ENCODE data around the gene GANAB. TPM values are rescaled to one million over a fixed set of nuclear protein-coding genes. Genes with fewer than 3 reads are reported as not detected.
A peak's percentile ranks its signal among the peaks of the same experiment; 100 is the strongest.

The GANAB gene
- total and polyA plus RNA-seq, 2 experiments from 2014 or later: 212 to 251 TPM

- Histone ChIP-seq H3K4me1 (ENCODE audit: insufficient read depth) (peaks cover 16% of the 10 kb centered on the region), H3K4me2 (peak within 1 kb of the TSS; percentile 84), H3K79me2 (peaks cover 44% of the 10 kb centered on the region), H2AFZ (peak within 1 kb of the TSS; percentile 66), H3K27me3 (no peaks in the 10 kb centered on the region), H3K36me3 (replicated peaks; ENCODE audit: insufficient read depth, low read depth) (no peaks in the 10 kb centered on the region), H3K4me3 (peak within 1 kb of the TSS; percentile 82), H3K9me2 (replicated peaks; ENCODE audit: insufficient read depth) (no peaks in the 10 kb centered on the region), H4K20me1 (ENCODE audit: insufficient read depth, poor library complexity, severe bottlenecking) (peaks cover 10% of the 10 kb centered on the region), H3K9me3 (ENCODE audit: low read depth) (no peaks in the 10 kb centered on the region), H3K27ac (peak within 1 kb of the TSS; percentile 95)
- TF ChIP-seq EZH2 (IDR thresholded peaks at IDR 0.05; ENCODE audit: borderline replicate concordance): no peak
- TF ChIP-seq, protein P1, sequence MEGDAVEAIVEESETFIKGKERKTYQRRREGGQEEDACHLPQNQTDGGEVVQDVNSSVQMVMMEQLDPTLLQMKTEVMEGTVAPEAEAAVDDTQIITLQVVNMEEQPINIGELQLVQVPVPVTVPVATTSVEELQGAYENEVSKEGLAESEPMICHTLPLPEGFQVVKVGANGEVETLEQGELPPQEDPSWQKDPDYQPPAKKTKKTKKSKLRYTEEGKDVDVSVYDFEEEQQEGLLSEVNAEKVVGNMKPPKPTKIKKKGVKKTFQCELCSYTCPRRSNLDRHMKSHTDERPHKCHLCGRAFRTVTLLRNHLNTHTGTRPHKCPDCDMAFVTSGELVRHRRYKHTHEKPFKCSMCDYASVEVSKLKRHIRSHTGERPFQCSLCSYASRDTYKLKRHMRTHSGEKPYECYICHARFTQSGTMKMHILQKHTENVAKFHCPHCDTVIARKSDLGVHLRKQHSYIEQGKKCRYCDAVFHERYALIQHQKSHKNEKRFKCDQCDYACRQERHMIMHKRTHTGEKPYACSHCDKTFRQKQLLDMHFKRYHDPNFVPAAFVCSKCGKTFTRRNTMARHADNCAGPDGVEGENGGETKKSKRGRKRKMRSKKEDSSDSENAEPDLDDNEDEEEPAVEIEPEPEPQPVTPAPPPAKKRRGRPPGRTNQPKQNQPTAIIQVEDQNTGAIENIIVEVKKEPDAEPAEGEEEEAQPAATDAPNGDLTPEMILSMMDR (IDR thresholded peaks at IDR 0.05; ENCODE audit: poor library complexity): no peak
- no peak for TF ChIP-seq EZH2phosphoT487 (IDR thresholded peaks at IDR 0.05; ENCODE audit: low read depth, severe bottlenecking, unreplicated experiment)
- peak; percentile 96 for DNase-seq (ENCODE audit: low spot score)
- 2% methylated on average over 43 of the region's 47 CpGs for WGBS (ENCODE audit: low lambda C conversion rate, missing lambda C conversion rate)
These were observed 18.7 kb upstream of the GANAB start, which contains the start of the genes C11orf98 and CSKMT for GRCh38 chr11:62665075-62665598. Gene C11orf98, minus strand, starts transcription at chr11:62665210. Its CDS starts 41 bp downstream, at chr11:62665169. Gene CSKMT, plus strand, starts transcription at chr11:62665312. Its CDS starts 568 bp downstream, at chr11:62665880.

DNA sequence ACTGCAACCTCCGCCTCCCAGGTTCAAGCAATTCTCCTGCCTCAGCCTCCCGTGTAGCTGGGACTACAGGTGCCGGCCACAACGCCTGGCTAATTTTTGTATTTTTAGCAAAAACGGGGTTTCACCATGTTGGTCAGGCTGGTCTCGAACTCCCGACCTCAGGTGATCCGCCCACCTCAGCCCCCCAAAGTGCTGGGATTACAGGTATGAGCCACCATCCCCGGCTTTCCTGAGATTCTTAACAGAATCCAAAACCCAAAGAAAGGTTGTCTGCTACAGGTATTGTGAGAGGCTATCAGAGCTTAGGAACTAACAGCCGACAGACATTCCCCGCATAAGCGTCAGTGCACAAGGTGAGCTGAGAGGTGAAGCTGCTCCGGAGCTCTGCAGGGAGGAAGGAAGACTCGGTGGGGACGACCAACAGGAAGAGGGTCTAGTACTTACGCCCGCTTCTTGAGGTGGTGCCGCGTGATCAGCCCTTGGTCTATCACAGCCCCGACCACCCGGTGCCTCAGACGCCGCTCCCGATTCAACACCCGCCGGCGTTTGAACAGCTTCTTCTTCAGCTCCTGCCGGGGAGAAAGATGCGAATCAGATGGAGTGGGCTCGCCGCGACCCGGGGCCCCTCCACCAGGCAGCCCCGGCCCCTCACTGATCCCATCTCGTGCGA, 18.1 kb upstream of the GANAB start:
- 2% methylated on average over 36 of the region's 36 CpGs for WGBS (ENCODE audit: low lambda C conversion rate, missing lambda C conversion rate)
- Histone ChIP-seq H3K9me3 (ENCODE audit: low read depth) (no peaks in the 10 kb centered on the region), H3K27me3 (no peaks in the 10 kb centered on the region), H2AFZ (peak overlapping the region; percentile 66), H3K4me3 (peak overlapping the region; percentile 82), H4K20me1 (ENCODE audit: insufficient read depth, poor library complexity, severe bottlenecking) (peaks cover 10% of the 10 kb centered on the region), H3K4me1 (ENCODE audit: insufficient read depth) (peaks cover 16% of the 10 kb centered on the region), H3K79me2 (peaks cover 42% of the 10 kb centered on the region), H3K4me2 (peak overlapping the region; percentile 84), H3K9me2 (replicated peaks; ENCODE audit: insufficient read depth) (no peaks in the 10 kb centered on the region), H3K36me3 (replicated peaks; ENCODE audit: insufficient read depth, low read depth) (no peaks in the 10 kb centered on the region), H3K27ac (peak overlapping the region; percentile 95)
- DNase-seq (ENCODE audit: low spot score): peak; percentile 78
- TF ChIP-seq, protein P1 (IDR thresholded peaks at IDR 0.05; ENCODE audit: poor library complexity): no peak
- TF ChIP-seq EZH2phosphoT487 (IDR thresholded peaks at IDR 0.05; ENCODE audit: low read depth, severe bottlenecking, unreplicated experiment) (no peak), EZH2 (IDR thresholded peaks at IDR 0.05; ENCODE audit: borderline replicate concordance) (no peak)

GRCh38 chr11:62656796-62657429, 10.5 kb upstream of the GANAB start:
- Histone ChIP-seq H2AFZ (no peak overlapping the region), H3K79me2 (peaks cover 11% of the 10 kb centered on the region), H3K36me3 (replicated peaks; ENCODE audit: insufficient read depth, low read depth) (no peaks in the 10 kb centered on the region), H4K20me1 (ENCODE audit: insufficient read depth, poor library complexity, severe bottlenecking) (no peaks in the 10 kb centered on the region), H3K27ac (no peak overlapping the region), H3K9me3 (ENCODE audit: low read depth) (no peaks in the 10 kb centered on the region), H3K4me2 (no peak overlapping the region), H3K4me3 (no peak overlapping the region), H3K27me3 (no peaks in the 10 kb centered on the region), H3K9me2 (replicated peaks; ENCODE audit: insufficient read depth) (no peaks in the 10 kb centered on the region), H3K4me1 (ENCODE audit: insufficient read depth) (no peaks in the 10 kb centered on the region)
- DNase-seq (ENCODE audit: low spot score): no peak
- WGBS (ENCODE audit: low lambda C conversion rate, missing lambda C conversion rate): 81% methylated on average over 5 of the region's 5 CpGs
- TF ChIP-seq EZH2phosphoT487 (IDR thresholded peaks at IDR 0.05; ENCODE audit: low read depth, severe bottlenecking, unreplicated experiment) (no peak), EZH2 (IDR thresholded peaks at IDR 0.05; ENCODE audit: borderline replicate concordance) (no peak)

DNA sequence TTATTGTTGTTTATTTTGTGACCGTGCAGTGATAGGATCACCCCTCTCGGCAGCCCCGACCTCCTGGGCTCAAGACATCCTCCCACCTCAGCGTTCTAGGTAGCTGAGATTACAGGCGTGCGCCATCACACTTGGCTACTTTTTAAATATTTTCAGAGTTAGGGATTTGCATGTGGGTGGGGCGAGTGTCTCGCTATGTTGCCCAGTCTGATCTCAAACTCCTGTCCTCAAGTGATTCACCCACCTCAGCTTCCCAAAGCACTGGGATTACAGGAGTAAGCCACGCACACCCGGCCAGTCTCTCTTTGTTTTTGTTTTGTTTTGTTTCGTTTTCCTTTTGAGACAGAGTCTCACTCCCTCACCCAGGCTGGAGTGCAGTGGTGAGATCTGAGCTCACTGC, 7.9 kb upstream of the GANAB start:
- no peaks in the 10 kb centered on the region for H3K9me3 ChIP-seq (ENCODE audit: low read depth)
- peaks cover 27% of the 10 kb centered on the region for H3K79me2 ChIP-seq
- H3K4me2 ChIP-seq: no peak overlapping the region
- H4K20me1 ChIP-seq (ENCODE audit: insufficient read depth, poor library complexity, severe bottlenecking): no peaks in the 10 kb centered on the region
- H3K4me3 ChIP-seq: no peak overlapping the region
- WGBS (ENCODE audit: low lambda C conversion rate, missing lambda C conversion rate): 93% methylated on average over 11 of the region's 11 CpGs
- no peak overlapping the region for H2AFZ ChIP-seq
- no peak overlapping the region for H3K27ac ChIP-seq
- no peaks in the 10 kb centered on the region for H3K36me3 ChIP-seq (replicated peaks; ENCODE audit: insufficient read depth, low read depth)
- no peak for DNase-seq (ENCODE audit: low spot score)
- H3K27me3 ChIP-seq: no peaks in the 10 kb centered on the region
- no peaks in the 10 kb centered on the region for H3K9me2 ChIP-seq (replicated peaks; ENCODE audit: insufficient read depth)
- no peaks in the 10 kb centered on the region for H3K4me1 ChIP-seq (ENCODE audit: insufficient read depth)
- TF ChIP-seq EZH2phosphoT487 (IDR thresholded peaks at IDR 0.05; ENCODE audit: low read depth, severe bottlenecking, unreplicated experiment) (no peak), EZH2 (IDR thresholded peaks at IDR 0.05; ENCODE audit: borderline replicate concordance) (no peak)
- TF ChIP-seq, protein P1 (IDR thresholded peaks at IDR 0.05; ENCODE audit: poor library complexity): no peak

Measured in hepatocyte (in vitro differentiated cells).